ENCODE results near the gene HPS5.
"Not testable (repeated sequence)": the region's sequence is repeated elsewhere in the genome, so short reads cannot be mapped to it uniquely, and the experiment has no call there.

Gene HPS5

GRCh38 chr11:18321969-18322711 is at the start of gene HPS5, which contains the start of gene GTF2H1:
Gene HPS5 (minus strand): TSS chr11:18322140. CDS start chr11:18317858, 4,282 bp downstream.
Gene GTF2H1 (plus strand): TSS chr11:18322567. CDS start chr11:18333075, 10,508 bp downstream.
- DNase-seq (ENCODE audit: low spot score) = peak; percentile 96

- DNase-seq (ENCODE audit: low spot score) = no peak
Measured at GRCh38 chr11:18371279-18371678, 49.3 kb upstream of the HPS5 start.

- DNase-seq (ENCODE audit: low spot score) = peak; percentile 3
Measured at GRCh38 chr11:18369398-18369797, 47.5 kb upstream of the HPS5 start.

GRCh38 chr11:18368221-18368620 is 46.3 kb upstream of the HPS5 start:
- peak; percentile 2 for DNase-seq (ENCODE audit: low spot score)

- peak; percentile 5 for DNase-seq (ENCODE audit: low spot score)
Measured at GRCh38 chr11:18367431-18367830, 45.5 kb upstream of the HPS5 start.

- DNase-seq (ENCODE audit: low spot score) = no peak
Measured at GRCh38 chr11:18366286-18366685, 44.3 kb upstream of the HPS5 start.

- DNase-seq (ENCODE audit: low spot score) = no peak
Measured at GRCh38 chr11:18365741-18366140, 43.8 kb upstream of the HPS5 start.

GRCh38 chr11:18364495-18365073 is 42.6 kb upstream of the HPS5 start:
- no peak for DNase-seq (ENCODE audit: low spot score)

- no peak for DNase-seq (ENCODE audit: low spot score)
Measured at GRCh38 chr11:18361154-18361553, 39.2 kb upstream of the HPS5 start.

- no peak for DNase-seq (ENCODE audit: low spot score)
Measured at GRCh38 chr11:18358646-18359045, 36.7 kb upstream of the HPS5 start.

GRCh38 chr11:18352581-18352980 is 30.6 kb upstream of the HPS5 start:
- no peak for DNase-seq (ENCODE audit: low spot score)

GRCh38 chr11:18347471-18348125 is 25.7 kb upstream of the HPS5 start:
- no peak for DNase-seq (ENCODE audit: low spot score)

- DNase-seq (ENCODE audit: low spot score) = no peak
Measured at GRCh38 chr11:18332891-18333290, 11.0 kb upstream of the HPS5 start.

GRCh38 chr11:18332302-18332701 is 10.4 kb upstream of the HPS5 start:
- no peak for DNase-seq (ENCODE audit: low spot score)

- no peak for DNase-seq (ENCODE audit: low spot score)
Measured at GRCh38 chr11:18330921-18331320, 9.0 kb upstream of the HPS5 start.

GRCh38 chr11:18329196-18329870 is 7.4 kb upstream of the HPS5 start:
- no peak for DNase-seq (ENCODE audit: low spot score)

GRCh38 chr11:18324381-18324780 is 2.4 kb upstream of the HPS5 start:
- no peak for DNase-seq (ENCODE audit: low spot score)

GRCh38 chr11:18323881-18324280 is 1.9 kb upstream of the HPS5 start:
- DNase-seq (ENCODE audit: low spot score) = not testable (repeated sequence)

- no peak for DNase-seq (ENCODE audit: low spot score)
Measured at GRCh38 chr11:18322818-18323570, 1.1 kb upstream of the HPS5 start.

GRCh38 chr11:18321578-18321968 is 367 bp downstream of the HPS5 start:
- DNase-seq (ENCODE audit: low spot score) = no peak

- no peak for DNase-seq (ENCODE audit: low spot score)
Measured at GRCh38 chr11:18320617-18321016, 1.3 kb downstream of the HPS5 start.

- DNase-seq (ENCODE audit: low spot score) = no peak
Measured at GRCh38 chr11:18319914-18320313, 2.0 kb downstream of the HPS5 start.
